ENCODE measurements around the gene MATCAP1.

- TF ChIP-seq EZH2 (IDR thresholded peaks at IDR 0.05; ENCODE audit: insufficient read depth, poor library complexity, severe bottlenecking) (no peak), EZH2phosphoT487 (IDR thresholded peaks at IDR 0.05; ENCODE audit: insufficient read depth, low read depth) (no peak)
Measured at GRCh38 chr16:67211674-67212073, 27.9 kb upstream of the MATCAP1 start.

All from GM23248 (cell line).